ENCODE measurements around the gene KHK. TPM values are rescaled to one million over a fixed set of nuclear protein-coding genes. Genes with fewer than 3 reads are reported as not detected.

Gene KHK
- total RNA-seq, 4 donors from 2014 or later, result 5.1 to 12.2 (median 9.1) TPM

- Histone ChIP-seq H3K36me3 (peaks cover 0 to 52% (median 0%) of the 10 kb centered on the region in 3 donors), H3K27ac (no peak overlapping the region)
- WGBS, 2 donors, result 82 to 86% methylated on average over 11 of the region's 11 CpGs
Observed at GRCh38 chr2:27053321-27053720, 33.3 kb upstream of the KHK start.

GRCh38 chr2:27053776-27054175 lies 32.8 kb upstream of the KHK start:
- H3K27ac ChIP-seq, result no peak overlapping the region

More at GRCh38 chr2:27053321-27053720, 33.3 kb upstream of the KHK start:
- Histone ChIP-seq H3K4me1 (peaks cover 0 to 19% (median 11%) of the 10 kb centered on the region in 4 donors), H3K27me3 (no peaks in the 10 kb centered on the region), H3K9me3 (no peaks in the 10 kb centered on the region), H3K4me3 (no peak overlapping the region)
- no peak for DNase-seq (ENCODE audit: low spot score in 2 of 2)
- TF ChIP-seq POLR2A (IDR thresholded peaks at IDR 0.05) (no peak), CTCF (IDR thresholded peaks at IDR 0.05) (no peak), EP300 (IDR thresholded peaks at IDR 0.05) (no peak)

GRCh38 chr2:27054721-27055120 lies 31.9 kb upstream of the KHK start:
- peaks cover 0 to 66% (median 0%) of the 10 kb centered on the region in 3 donors for H3K36me3 ChIP-seq
- no peak for DNase-seq (ENCODE audit: low spot score in 2 of 2)

More at GRCh38 chr2:27053776-27054175, 32.8 kb upstream of the KHK start:
- Histone ChIP-seq H3K27me3 (no peaks in the 10 kb centered on the region), H3K4me1 (peaks cover 0 to 19% (median 11%) of the 10 kb centered on the region in 4 donors), H3K4me3 (no peak overlapping the region), H3K9me3 (no peaks in the 10 kb centered on the region), H3K36me3 (peaks cover 0 to 56% (median 0%) of the 10 kb centered on the region in 3 donors)
- TF ChIP-seq EP300 (IDR thresholded peaks at IDR 0.05) (no peak), POLR2A (IDR thresholded peaks at IDR 0.05) (no peak)
- no peak for DNase-seq (ENCODE audit: low spot score in 2 of 2)
- WGBS, 2 donors, result 79 to 83% methylated on average over 8 of the region's 8 CpGs

GRCh38 chr2:27057184-27057583 lies 29.4 kb upstream of the KHK start:
- peaks cover 0 to 84% (median 0%) of the 10 kb centered on the region in 3 donors for H3K36me3 ChIP-seq
- no peak overlapping the region for H3K27ac ChIP-seq
- 88 to 92% methylated on average over 6 of the region's 6 CpGs for WGBS, 2 donors
- peaks cover 0 to 7% (median 2%) of the 10 kb centered on the region in 4 donors for H3K4me1 ChIP-seq
- H3K4me3 ChIP-seq, result no peak overlapping the region
- no peaks in the 10 kb centered on the region for H3K9me3 ChIP-seq
- DNase-seq (ENCODE audit: low spot score in 2 of 2), result no peak
- TF ChIP-seq CTCF (IDR thresholded peaks at IDR 0.05), result no peak
- no peak for TF ChIP-seq POLR2A (IDR thresholded peaks at IDR 0.05)
- TF ChIP-seq EP300 (IDR thresholded peaks at IDR 0.05), result no peak
- no peaks in the 10 kb centered on the region for H3K27me3 ChIP-seq

More at GRCh38 chr2:27054721-27055120, 31.9 kb upstream of the KHK start:
- Histone ChIP-seq H3K4me1 (peaks cover 0 to 13% (median 5%) of the 10 kb centered on the region in 4 donors), H3K27me3 (no peaks in the 10 kb centered on the region), H3K9me3 (no peaks in the 10 kb centered on the region), H3K4me3 (no peak overlapping the region), H3K27ac (no peak overlapping the region)
- no peak for TF ChIP-seq POLR2A (IDR thresholded peaks at IDR 0.05)
- no peak for TF ChIP-seq CTCF (IDR thresholded peaks at IDR 0.05)
- no peak for TF ChIP-seq EP300 (IDR thresholded peaks at IDR 0.05)
- 95 to 96% methylated on average over 11 of the region's 11 CpGs for WGBS, 2 donors

- Histone ChIP-seq H3K27ac (no peak overlapping the region), H3K4me3 (no peak overlapping the region), H3K36me3 (peaks cover 0 to 94% (median 0%) of the 10 kb centered on the region in 3 donors), H3K27me3 (no peaks in the 10 kb centered on the region), H3K9me3 (no peaks in the 10 kb centered on the region), H3K4me1 (no peaks in the 10 kb centered on the region)
- 87 to 94% methylated on average over 10 of the region's 10 CpGs for WGBS, 2 donors
- DNase-seq (ENCODE audit: low spot score in 2 of 2), result no peak
- TF ChIP-seq POLR2A (IDR thresholded peaks at IDR 0.05) (no peak), CTCF (IDR thresholded peaks at IDR 0.05) (no peak), EP300 (IDR thresholded peaks at IDR 0.05) (no peak)
Observed at GRCh38 chr2:27058210-27058609, 28.4 kb upstream of the KHK start.
